OCI-LY3 (cell line): ENCODE measurements around the gene SEMA5A.

Experiments used
- H2AFZ ChIP-seq: fragments of 200-600, 300-600 bp; shearing (Covaris generic); 2 replicates; pipeline ENCODE4 v1.6.0; 2014; ENCODE audit warnings: antibody characterized with exemption, low read depth, low read length
- H3K27ac ChIP-seq: fragments of 200-600, 300-600 bp; sonication (generic); 2 replicates; pipeline ENCODE4 v1.5.1; 2014; ENCODE audit warnings: mild to moderate bottlenecking, low read length, moderate library complexity, mixed read lengths
- H3K27me3 ChIP-seq: fragments of 200-600, 300-600 bp; sonication (generic); 2 replicates; pipeline ENCODE4 v1.6.1; 2014; ENCODE audit warnings: low read depth, low read length, mixed read lengths
- H3K36me3 ChIP-seq: fragments of 200-600, 300-600 bp; sonication (generic); replicated peaks from 2 replicates; pipeline ENCODE3; 2014; ENCODE audit warnings: low read depth, low read length, mixed read lengths
- H3K4me1 ChIP-seq: fragments of 300-600, 200-600 bp; sonication (generic); 2 replicates; pipeline ENCODE4 v1.6.1; 2014; ENCODE audit warnings: low read length, mixed read lengths
- H3K4me2 ChIP-seq: fragments of 200-600, 300-600 bp; sonication (generic); 2 replicates; pipeline ENCODE4 v1.6.1; 2014; ENCODE audit warnings: low read length, mixed read lengths
- H3K4me3 ChIP-seq: fragments of 300-600, 200-600 bp; sonication (generic); 2 replicates; pipeline ENCODE4 v1.5.1; 2014; ENCODE audit warnings: antibody characterized with exemption, mild to moderate bottlenecking, low read length, moderate library complexity
- H3K79me2 ChIP-seq: fragments of 300-600, 200-600 bp; shearing (Covaris generic); 2 replicates; pipeline ENCODE4 v1.6.1; 2014; ENCODE audit warnings: mild to moderate bottlenecking, low read length, mixed read lengths
- H3K9ac ChIP-seq: fragments of 300-600, 200-600 bp; shearing (Covaris generic); 2 replicates; pipeline ENCODE4 v1.6.0; 2014; ENCODE audit warnings: mild to moderate bottlenecking, low read length, moderate library complexity
- H3K9me3 ChIP-seq: fragments of 200-600, 300-600 bp; shearing (Covaris generic); 2 replicates; pipeline ENCODE4 v1.6.1; 2014; ENCODE audit warnings: low read length, mixed read lengths; ENCODE audit not compliant: insufficient read depth
- H4K20me1 ChIP-seq: fragments of 200-600, 300-600 bp; sonication (generic); 2 replicates; pipeline ENCODE4 v1.6.1; 2016; ENCODE audit warnings: low read length, mixed read lengths; ENCODE audit not compliant: insufficient read depth
- EZH2phosphoT487 ChIP-seq: fragments of 200-600 bp; shearing (Covaris generic); IDR thresholded peaks from 2 replicates; pipeline ENCODE4 v1.6.1; 2018; ENCODE audit warnings: antibody characterized with exemption, mixed run types, low read depth
- TF ChIP-seq, protein P1 (sequence below): fragments of 200-600, 300-600 bp; sonication (generic); IDR thresholded peaks from 2 replicates; pipeline ENCODE4 v1.5.1; 2014; ENCODE audit warnings: antibody characterized with exemption, low read length, low read depth

SEMA5A gene

DNA sequence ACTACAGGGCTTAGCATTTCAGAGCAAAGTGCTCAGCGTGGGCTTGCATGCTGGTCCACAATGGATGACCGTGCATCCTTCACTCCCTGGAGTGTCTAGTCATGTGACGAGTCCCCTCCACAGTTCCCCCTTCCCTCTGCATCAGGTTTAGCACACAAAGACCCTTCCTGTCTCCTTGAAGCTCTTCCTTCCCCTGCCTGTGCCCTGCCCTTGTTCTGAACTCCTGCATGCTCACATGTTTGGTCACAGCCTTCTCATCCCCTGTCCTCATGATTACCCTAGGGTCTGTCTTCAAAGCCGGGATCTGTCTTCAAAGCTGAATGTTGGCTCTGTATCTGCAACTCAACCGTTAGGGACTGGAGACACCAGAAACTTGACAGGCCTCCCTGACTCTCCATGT lies 388.9 kb downstream of the SEMA5A start:
- Histone ChIP-seq H3K27me3 (no peaks in the 10 kb centered on the region), H3K9me3 (no peaks in the 10 kb centered on the region), H3K4me3 (no peak overlapping the region), H2AFZ (no peak overlapping the region), H3K4me1 (no peaks in the 10 kb centered on the region), H4K20me1 (no peaks in the 10 kb centered on the region), H3K27ac (no peak overlapping the region), H3K36me3 (no peaks in the 10 kb centered on the region), H3K4me2 (no peak overlapping the region), H3K79me2 (no peaks in the 10 kb centered on the region), H3K9ac (no peak overlapping the region)
- TF ChIP-seq EZH2phosphoT487: no peak
- TF ChIP-seq, protein P1, sequence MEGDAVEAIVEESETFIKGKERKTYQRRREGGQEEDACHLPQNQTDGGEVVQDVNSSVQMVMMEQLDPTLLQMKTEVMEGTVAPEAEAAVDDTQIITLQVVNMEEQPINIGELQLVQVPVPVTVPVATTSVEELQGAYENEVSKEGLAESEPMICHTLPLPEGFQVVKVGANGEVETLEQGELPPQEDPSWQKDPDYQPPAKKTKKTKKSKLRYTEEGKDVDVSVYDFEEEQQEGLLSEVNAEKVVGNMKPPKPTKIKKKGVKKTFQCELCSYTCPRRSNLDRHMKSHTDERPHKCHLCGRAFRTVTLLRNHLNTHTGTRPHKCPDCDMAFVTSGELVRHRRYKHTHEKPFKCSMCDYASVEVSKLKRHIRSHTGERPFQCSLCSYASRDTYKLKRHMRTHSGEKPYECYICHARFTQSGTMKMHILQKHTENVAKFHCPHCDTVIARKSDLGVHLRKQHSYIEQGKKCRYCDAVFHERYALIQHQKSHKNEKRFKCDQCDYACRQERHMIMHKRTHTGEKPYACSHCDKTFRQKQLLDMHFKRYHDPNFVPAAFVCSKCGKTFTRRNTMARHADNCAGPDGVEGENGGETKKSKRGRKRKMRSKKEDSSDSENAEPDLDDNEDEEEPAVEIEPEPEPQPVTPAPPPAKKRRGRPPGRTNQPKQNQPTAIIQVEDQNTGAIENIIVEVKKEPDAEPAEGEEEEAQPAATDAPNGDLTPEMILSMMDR: no peak

DNA sequence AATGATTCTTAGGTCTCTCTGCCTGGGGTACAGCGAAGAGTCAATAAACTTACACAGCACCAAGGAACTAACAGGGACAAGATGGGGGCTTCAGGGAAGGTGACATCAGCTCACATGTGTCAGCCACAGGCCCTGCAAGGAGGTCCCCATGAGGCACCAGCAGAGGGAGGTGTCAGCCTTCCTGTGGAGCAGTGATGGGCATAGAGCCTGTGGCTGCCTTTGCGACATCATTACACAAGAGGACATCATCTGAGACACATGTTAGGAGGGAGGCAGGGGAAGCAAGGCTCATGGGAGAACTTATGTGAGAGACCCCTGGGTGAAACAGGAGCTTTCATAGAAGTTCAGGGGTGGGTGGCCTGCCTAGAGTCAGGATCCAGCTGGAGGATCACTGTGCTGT lies 389.6 kb downstream of the SEMA5A start:
- Histone ChIP-seq H3K27me3 (no peaks in the 10 kb centered on the region), H3K79me2 (no peaks in the 10 kb centered on the region), H3K9me3 (no peaks in the 10 kb centered on the region), H2AFZ (no peak overlapping the region), H3K27ac (no peak overlapping the region), H3K4me3 (no peak overlapping the region), H4K20me1 (no peaks in the 10 kb centered on the region), H3K4me1 (no peaks in the 10 kb centered on the region), H3K36me3 (no peaks in the 10 kb centered on the region), H3K9ac (no peak overlapping the region), H3K4me2 (no peak overlapping the region)
- no peak for TF ChIP-seq EZH2phosphoT487
- TF ChIP-seq, protein P1: peak; percentile 39

DNA sequence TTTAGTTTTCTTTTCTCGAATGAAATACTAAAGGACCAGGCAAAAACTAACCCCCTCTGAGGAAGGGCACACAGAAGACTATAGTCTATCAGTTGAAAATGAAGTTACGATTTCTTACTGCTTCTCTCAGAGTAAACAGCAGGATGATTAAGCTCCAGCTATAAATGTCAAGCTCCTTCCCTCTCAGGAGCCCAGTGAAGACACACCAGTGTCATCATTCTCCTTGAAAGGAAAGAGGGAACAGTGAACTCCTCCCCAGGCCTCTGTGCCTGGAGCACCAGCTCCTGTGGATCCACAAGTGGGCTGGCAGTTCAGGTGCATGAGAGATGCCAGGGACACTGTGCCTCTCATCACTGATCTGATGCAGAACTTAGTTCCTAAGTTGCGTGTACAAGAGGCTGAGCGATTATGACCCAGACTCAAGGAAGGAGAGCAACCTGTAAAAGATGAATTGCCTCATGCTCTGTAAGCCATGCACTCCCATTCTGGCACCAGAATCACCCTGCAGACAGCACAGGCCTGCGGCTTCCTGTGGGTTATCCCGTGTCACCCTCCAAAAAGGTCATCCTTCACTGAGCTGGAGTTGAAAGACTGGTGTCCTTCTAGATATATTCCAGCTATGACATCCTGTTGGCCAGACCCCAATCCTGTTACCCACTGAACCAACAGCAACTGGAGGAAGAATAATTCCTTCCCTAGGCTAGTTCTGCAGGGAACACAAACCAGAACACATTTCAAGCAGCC lies 394.0 kb downstream of the SEMA5A start:
- Histone ChIP-seq H3K9me3 (no peaks in the 10 kb centered on the region), H2AFZ (no peak overlapping the region), H4K20me1 (no peaks in the 10 kb centered on the region), H3K4me2 (no peak overlapping the region), H3K4me3 (no peak overlapping the region), H3K4me1 (no peaks in the 10 kb centered on the region), H3K79me2 (no peaks in the 10 kb centered on the region), H3K36me3 (no peaks in the 10 kb centered on the region), H3K27ac (no peak overlapping the region), H3K27me3 (no peaks in the 10 kb centered on the region), H3K9ac (no peak overlapping the region)
- no peak for TF ChIP-seq EZH2phosphoT487
- TF ChIP-seq, protein P1: no peak

DNA sequence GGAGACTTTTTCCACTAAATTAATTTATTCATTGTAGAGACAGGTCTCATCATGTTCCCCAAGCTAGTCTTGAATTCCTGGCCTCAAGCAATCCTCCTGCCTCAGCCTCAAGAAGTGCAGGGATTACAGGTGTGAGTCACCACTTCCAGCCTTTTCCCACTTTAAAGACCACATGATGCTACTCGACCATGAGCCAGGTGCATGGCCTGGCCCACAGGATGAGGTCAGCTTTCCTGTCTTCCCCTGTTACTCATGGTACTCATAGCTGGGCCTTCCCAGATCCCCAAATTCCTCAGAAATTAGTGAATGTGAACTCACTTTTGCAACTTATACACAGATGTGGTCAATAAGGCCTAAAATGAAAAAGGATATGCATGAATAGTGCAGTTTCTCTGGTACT lies 395.9 kb downstream of the SEMA5A start:
- Histone ChIP-seq H3K9me3 (no peaks in the 10 kb centered on the region), H3K4me2 (no peak overlapping the region), H3K27ac (no peak overlapping the region), H3K9ac (no peak overlapping the region), H3K4me3 (no peak overlapping the region), H3K79me2 (no peaks in the 10 kb centered on the region), H3K4me1 (no peaks in the 10 kb centered on the region), H3K27me3 (no peaks in the 10 kb centered on the region), H3K36me3 (no peaks in the 10 kb centered on the region), H4K20me1 (no peaks in the 10 kb centered on the region), H2AFZ (no peak overlapping the region)
- TF ChIP-seq, protein P1: no peak
- TF ChIP-seq EZH2phosphoT487: no peak
